Fibroblast of lung (primary cell): ENCODE data around the gene PLCL1. TPM values are rescaled to one million over a fixed set of nuclear protein-coding genes. Genes with fewer than 3 reads are reported as not detected.

Experiments
- DNase-seq, 2 donors: peaks; one replicate each; pipeline versions ENCODE4 v3.0.0 to v3.0.0-alpha.2; 2010; ENCODE audit warnings: low read depth in 2 of 2
- H2AFZ ChIP-seq: 2 replicates; pipeline ENCODE4 v1.5.1; 2012; ENCODE audit warnings: low read length, control low read depth, inconsistent platforms
- H3K27ac ChIP-seq: 2 replicates; pipeline ENCODE4 v1.5.1; 2011; ENCODE audit warnings: low read length, control low read depth; ENCODE audit not compliant: insufficient read depth
- H3K27me3 ChIP-seq: 2 replicates; pipeline ENCODE4 v1.5.1; 2011; ENCODE audit warnings: mild to moderate bottlenecking, low read length; ENCODE audit not compliant: control insufficient read depth, insufficient read depth
- H3K36me3 ChIP-seq: 2 replicates; pipeline ENCODE4 v1.5.1; 2011; ENCODE audit warnings: low read length; ENCODE audit not compliant: control insufficient read depth, insufficient read depth
- H3K4me1 ChIP-seq: 2 replicates; pipeline ENCODE4 v1.5.1; 2011; ENCODE audit warnings: low read length; ENCODE audit not compliant: control insufficient read depth, insufficient read depth; ENCODE audit errors: extremely low read depth
- H3K4me2 ChIP-seq: 2 replicates; pipeline ENCODE4 v1.5.1; 2011; ENCODE audit warnings: low read length, control low read depth; ENCODE audit not compliant: insufficient read depth; ENCODE audit errors: extremely low read depth
- H3K4me3 ChIP-seq, 4 experiments: fragments of 200-600 bp in 1 of 4; sonication (generic) in 1 of 4; replicated peaks in 1 of 4; 2 replicates each; pipeline ENCODE4 v1.5.1; 2011 to 2016; ENCODE audit warnings: low read length in 4 of 4, low read depth in 3 of 4, mild to moderate bottlenecking in 3 of 4, control low read depth in 2 of 4, inconsistent platforms in 1 of 4, mixed read lengths in 1 of 4; ENCODE audit not compliant: insufficient read depth in 1 of 4; ENCODE audit errors: control extremely low read depth in 1 of 4
- H3K79me2 ChIP-seq: 2 replicates; pipeline ENCODE4 v1.5.1; 2012; ENCODE audit warnings: mild to moderate bottlenecking, low read length, inconsistent platforms; ENCODE audit not compliant: control insufficient read depth, insufficient read depth
- H3K9ac ChIP-seq: 2 replicates; pipeline ENCODE4 v1.5.1; 2011; ENCODE audit warnings: mild to moderate bottlenecking, low read length, control low read depth; ENCODE audit not compliant: insufficient read depth
- H3K9me3 ChIP-seq: 2 replicates; pipeline ENCODE4 v1.5.1; 2012; ENCODE audit warnings: low read depth, low read length; ENCODE audit not compliant: control insufficient read depth, insufficient read depth
- H4K20me1 ChIP-seq: 2 replicates; pipeline ENCODE4 v1.5.1; 2011; ENCODE audit warnings: low read length; ENCODE audit not compliant: control insufficient read depth, insufficient read depth; ENCODE audit errors: extremely low read depth
- EZH2 ChIP-seq: IDR thresholded peaks from 2 replicates; pipeline ENCODE4 v1.5.1; 2012; ENCODE audit warnings: low read length, control low read depth, mild to moderate bottlenecking; ENCODE audit errors: missing control alignments
- polyA plus RNA-seq, 2 donors: library from polyadenylated mRNA; depleted of rRNA in 1 of 2; stranded (reverse) in 1 of 2; unstranded in 1 of 2; fragments of >200 nt; gene quantifications; 2 replicates each; pipeline ENCODE4 v1.2.1, GENCODE V29; 2011 to 2012; ENCODE audit warnings: missing spikeins in 1 of 2
- total RNA-seq: library from RNA; depleted of rRNA; stranded (reverse); fragments of >200 nt; gene quantifications from 2 replicates; pipeline ENCODE4 v1.2.1, GENCODE V29; 2014
- TF ChIP-seq, protein P1 (sequence below), 2 donors: IDR thresholded peaks in 1 of 2; conservative IDR thresholded peaks in 1 of 2; 1 replicate in 1 of 2; 2 replicates in 1 of 2; pipeline ENCODE4 v1.5.1; 2011 to 2012; ENCODE audit warnings: low read length in 2 of 2, control low read depth in 1 of 2, inconsistent platforms in 1 of 2, low read depth in 1 of 2, mild to moderate bottlenecking in 1 of 2

PLCL1 gene
- total and polyA plus RNA-seq, 2 donors (not counting 1 experiment from before 2014, with no cell fraction given), result 0.48 to 0.83 TPM

DNA sequence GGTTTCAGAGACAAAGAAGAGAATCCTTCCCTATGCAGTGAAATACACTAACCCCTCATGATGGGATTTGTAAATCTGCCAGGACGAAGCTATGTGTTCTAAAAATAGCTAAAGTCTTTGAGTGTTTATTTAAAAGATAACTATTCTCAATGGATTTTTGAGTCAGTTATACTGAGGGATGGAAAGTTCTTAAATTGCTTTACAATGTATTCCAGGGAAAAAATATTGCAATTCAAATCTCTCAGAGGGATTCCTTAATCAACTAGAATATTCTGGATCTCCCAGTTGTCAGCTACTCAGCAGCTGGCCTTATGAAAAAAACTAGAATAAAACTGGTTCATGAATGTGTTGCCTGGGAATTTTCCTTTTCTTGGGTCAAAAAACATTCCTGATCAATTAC is 312.4 kb downstream of the PLCL1 start:
- TF ChIP-seq, protein P1, sequence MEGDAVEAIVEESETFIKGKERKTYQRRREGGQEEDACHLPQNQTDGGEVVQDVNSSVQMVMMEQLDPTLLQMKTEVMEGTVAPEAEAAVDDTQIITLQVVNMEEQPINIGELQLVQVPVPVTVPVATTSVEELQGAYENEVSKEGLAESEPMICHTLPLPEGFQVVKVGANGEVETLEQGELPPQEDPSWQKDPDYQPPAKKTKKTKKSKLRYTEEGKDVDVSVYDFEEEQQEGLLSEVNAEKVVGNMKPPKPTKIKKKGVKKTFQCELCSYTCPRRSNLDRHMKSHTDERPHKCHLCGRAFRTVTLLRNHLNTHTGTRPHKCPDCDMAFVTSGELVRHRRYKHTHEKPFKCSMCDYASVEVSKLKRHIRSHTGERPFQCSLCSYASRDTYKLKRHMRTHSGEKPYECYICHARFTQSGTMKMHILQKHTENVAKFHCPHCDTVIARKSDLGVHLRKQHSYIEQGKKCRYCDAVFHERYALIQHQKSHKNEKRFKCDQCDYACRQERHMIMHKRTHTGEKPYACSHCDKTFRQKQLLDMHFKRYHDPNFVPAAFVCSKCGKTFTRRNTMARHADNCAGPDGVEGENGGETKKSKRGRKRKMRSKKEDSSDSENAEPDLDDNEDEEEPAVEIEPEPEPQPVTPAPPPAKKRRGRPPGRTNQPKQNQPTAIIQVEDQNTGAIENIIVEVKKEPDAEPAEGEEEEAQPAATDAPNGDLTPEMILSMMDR (conservative IDR thresholded peaks at IDR 0.05 in 1 of 2, IDR thresholded peaks at IDR 0.05 in 1 of 2; ENCODE audit: low read depth in 1 of 2, low read length in 2 of 2), result no peak
- TF ChIP-seq EZH2, result no peak
- Histone ChIP-seq H2AFZ (no peak overlapping the region), H4K20me1 (no peaks in the 10 kb centered on the region), H3K9ac (no peak overlapping the region), H3K27me3 (no peaks in the 10 kb centered on the region), H3K4me1 (no peaks in the 10 kb centered on the region), H3K4me3 (no peak overlapping the region), H3K36me3 (no peaks in the 10 kb centered on the region), H3K9me3 (no peaks in the 10 kb centered on the region), H3K4me2 (no peak overlapping the region), H3K79me2 (no peaks in the 10 kb centered on the region), H3K27ac (no peak overlapping the region)
- peak; percentile 17 to 37 for DNase-seq

DNA sequence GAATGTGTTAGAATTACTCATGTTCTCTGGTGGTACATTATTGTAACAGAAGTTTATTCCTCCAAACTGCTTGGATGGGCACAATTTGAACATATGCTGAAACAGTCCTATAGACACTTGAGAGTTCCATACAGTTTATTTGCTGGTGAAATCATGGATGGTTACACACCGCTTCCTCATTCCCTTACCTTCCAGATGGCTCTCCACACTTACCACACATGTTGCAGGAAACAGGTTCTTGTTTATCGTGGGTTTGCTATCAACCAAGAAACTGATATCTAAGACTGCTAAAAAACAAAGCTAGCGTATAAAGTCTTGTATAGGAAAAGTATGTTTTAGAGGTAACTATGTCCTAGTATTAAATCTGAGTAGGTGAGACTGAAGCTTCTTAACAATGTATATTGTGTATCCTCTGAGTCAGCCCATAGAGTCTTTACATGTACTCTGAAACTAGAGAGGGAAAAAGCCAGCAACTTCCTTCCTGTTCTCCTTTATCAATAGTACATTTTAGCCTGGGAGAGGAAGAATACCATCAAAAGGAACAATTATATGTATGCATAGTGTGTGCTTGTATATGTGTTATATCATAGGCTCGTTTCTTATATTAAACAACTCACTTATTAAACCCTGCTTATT is 313.1 kb downstream of the PLCL1 start:
- no peak for DNase-seq
- Histone ChIP-seq H3K27ac (no peak overlapping the region), H3K36me3 (no peaks in the 10 kb centered on the region), H3K4me3 (no peak overlapping the region), H3K9ac (no peak overlapping the region), H3K79me2 (no peaks in the 10 kb centered on the region), H3K9me3 (no peaks in the 10 kb centered on the region), H3K4me2 (no peak overlapping the region), H3K4me1 (no peaks in the 10 kb centered on the region), H3K27me3 (no peaks in the 10 kb centered on the region), H2AFZ (no peak overlapping the region), H4K20me1 (no peaks in the 10 kb centered on the region)
- TF ChIP-seq, protein P1 (conservative IDR thresholded peaks at IDR 0.05 in 1 of 2, IDR thresholded peaks at IDR 0.05 in 1 of 2; ENCODE audit: low read depth in 1 of 2, low read length in 2 of 2), result no peak
- TF ChIP-seq EZH2, result no peak

- peak; percentile 60 to 80 for DNase-seq
- no peak for TF ChIP-seq EZH2
- TF ChIP-seq, protein P1 (conservative IDR thresholded peaks at IDR 0.05 in 1 of 2, IDR thresholded peaks at IDR 0.05 in 1 of 2; ENCODE audit: low read depth in 1 of 2, low read length in 2 of 2), result peak; percentile 67 to 72
- H3K9me3 ChIP-seq, result no peaks in the 10 kb centered on the region
- H3K79me2 ChIP-seq, result no peaks in the 10 kb centered on the region
- H4K20me1 ChIP-seq, result no peaks in the 10 kb centered on the region
- H3K4me1 ChIP-seq, result no peaks in the 10 kb centered on the region
- no peak overlapping the region for H3K4me2 ChIP-seq
- no peak overlapping the region for H2AFZ ChIP-seq
- no peaks in the 10 kb centered on the region for H3K27me3 ChIP-seq
- no peaks in the 10 kb centered on the region for H3K36me3 ChIP-seq
- no peak overlapping the region for H3K9ac ChIP-seq
- H3K27ac ChIP-seq, result no peak overlapping the region
- no peak overlapping the region for H3K4me3 ChIP-seq
Measured at GRCh38 chr2:198127627-198128026, 323.2 kb downstream of the PLCL1 start.
